GM12872 (cell line): ENCODE results near the gene HECW1.

Source experiments
- TF ChIP-seq, protein P1 (sequence below): IDR thresholded peaks from 3 replicates; pipeline ENCODE4 v1.5.1; 2011; ENCODE audit warnings: low read depth, mild to moderate bottlenecking, low read length, moderate library complexity; ENCODE audit not compliant: insufficient read depth

HECW1 gene

DNA sequence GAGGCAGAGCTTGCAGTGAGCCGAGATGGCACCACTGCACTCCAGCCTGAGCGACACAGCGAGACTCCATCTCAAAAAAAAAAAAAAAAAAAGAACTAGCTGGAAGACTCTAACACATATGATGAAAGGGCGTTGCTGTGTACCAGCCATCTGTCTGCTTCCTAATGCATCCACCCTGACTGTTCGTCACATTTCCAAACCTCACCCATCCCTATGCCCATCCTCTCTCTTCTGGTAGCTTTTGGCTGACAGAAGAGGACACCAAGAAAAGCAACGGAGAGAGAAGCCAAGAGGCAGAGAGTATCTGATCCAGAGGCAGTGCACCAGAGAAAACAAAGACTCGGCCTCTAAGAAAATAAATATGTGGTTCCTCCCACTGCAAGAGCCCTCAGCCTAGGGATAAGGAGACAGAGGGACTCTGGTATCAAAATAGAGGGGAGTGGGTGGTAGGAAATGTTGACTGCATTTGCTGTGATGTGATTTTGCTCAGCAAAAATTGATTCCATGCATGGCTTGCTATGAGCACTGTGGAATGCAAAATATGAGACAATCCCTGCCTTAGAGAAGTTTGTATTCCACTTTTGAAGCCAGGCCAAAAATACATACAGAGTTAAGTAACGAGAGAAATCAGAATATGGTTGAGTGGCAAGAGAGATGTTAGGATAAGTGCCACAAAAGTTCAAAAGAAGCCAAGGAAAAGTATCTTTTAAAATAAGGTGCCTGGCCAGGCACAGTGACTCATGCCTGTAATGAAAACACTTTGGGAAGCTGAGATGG is 369.6 kb downstream of the HECW1 start:
- TF ChIP-seq, protein P1, sequence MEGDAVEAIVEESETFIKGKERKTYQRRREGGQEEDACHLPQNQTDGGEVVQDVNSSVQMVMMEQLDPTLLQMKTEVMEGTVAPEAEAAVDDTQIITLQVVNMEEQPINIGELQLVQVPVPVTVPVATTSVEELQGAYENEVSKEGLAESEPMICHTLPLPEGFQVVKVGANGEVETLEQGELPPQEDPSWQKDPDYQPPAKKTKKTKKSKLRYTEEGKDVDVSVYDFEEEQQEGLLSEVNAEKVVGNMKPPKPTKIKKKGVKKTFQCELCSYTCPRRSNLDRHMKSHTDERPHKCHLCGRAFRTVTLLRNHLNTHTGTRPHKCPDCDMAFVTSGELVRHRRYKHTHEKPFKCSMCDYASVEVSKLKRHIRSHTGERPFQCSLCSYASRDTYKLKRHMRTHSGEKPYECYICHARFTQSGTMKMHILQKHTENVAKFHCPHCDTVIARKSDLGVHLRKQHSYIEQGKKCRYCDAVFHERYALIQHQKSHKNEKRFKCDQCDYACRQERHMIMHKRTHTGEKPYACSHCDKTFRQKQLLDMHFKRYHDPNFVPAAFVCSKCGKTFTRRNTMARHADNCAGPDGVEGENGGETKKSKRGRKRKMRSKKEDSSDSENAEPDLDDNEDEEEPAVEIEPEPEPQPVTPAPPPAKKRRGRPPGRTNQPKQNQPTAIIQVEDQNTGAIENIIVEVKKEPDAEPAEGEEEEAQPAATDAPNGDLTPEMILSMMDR, result no peak

DNA sequence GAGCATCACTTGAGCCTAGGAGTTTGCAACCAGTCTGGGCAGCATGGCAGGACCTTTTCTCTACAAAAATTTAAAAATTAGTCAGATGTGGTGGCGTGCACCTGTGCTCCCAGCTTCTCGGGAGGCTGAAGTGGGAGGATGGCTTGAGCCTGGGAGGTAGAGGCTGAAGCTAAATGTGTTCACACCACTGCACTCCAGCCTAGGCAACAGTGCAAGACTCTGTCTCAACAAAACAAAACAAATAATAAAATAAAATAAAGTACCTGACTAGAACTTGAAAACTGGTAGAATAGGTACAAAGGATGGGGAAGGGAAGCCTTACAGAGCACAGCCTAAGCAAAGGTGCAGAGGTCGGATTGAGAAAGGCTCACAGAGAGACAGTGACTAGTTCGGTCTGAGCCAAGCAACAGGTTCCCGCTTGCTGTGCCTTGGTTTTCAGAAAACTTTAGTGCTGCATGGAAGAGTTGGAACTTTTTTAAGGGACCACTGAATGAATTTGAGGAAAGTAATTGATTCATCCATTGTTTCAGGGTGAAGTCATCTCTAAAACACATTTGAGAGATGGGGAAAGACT is 370.3 kb downstream of the HECW1 start:
- TF ChIP-seq, protein P1, result no peak

DNA sequence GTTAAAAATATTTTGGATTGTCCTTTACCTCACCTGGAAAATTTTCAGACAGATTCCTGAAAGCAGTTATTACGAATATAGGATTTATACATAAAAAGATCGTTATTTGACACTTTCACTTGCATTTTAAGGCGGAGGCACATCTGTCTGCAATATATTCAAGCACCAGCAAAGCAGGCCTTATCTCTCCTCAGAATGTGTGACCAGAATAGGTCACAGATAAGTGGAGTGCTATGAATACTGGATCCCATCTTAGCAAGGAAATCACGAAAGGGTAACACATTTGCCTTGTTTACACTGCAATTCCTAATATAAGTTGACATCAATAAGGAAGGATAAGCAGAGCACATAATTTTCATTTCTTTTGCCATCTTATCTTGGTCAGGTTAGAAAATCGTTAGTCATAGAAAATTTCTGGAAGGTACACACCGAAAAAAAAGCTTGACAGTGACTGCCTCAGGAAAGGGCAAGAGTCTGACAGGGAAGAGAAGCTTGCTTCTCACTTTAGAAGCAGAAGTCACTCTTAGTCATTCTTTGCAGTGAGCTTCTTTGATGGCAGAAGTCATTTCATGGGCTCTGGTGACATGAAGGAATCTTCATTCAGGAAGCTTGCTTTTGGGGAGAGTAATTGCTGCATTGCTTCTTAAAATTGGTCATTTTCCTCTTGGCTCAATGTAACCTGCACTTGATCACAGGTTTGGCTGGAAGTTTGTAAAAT is 372.4 kb downstream of the HECW1 start:
- TF ChIP-seq, protein P1, result no peak

DNA sequence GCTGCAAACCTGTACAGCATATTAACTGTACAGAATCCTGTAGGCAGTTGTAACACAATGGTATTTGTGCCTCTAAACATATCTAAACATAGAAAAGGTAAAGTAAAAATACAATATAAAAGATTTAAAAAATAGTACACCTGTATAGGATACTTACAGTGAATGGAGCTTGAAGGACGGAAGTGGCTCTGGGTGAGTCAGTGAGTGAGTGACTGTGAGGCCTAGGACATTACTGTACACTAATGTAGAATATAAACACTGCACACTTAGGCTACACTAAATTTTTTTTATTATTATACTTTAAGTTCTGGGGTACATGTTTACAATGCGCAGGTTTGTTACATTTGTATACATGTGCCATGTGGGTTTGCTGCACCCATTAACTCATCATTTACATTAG is 373.1 kb downstream of the HECW1 start:
- TF ChIP-seq, protein P1, result no peak

DNA sequence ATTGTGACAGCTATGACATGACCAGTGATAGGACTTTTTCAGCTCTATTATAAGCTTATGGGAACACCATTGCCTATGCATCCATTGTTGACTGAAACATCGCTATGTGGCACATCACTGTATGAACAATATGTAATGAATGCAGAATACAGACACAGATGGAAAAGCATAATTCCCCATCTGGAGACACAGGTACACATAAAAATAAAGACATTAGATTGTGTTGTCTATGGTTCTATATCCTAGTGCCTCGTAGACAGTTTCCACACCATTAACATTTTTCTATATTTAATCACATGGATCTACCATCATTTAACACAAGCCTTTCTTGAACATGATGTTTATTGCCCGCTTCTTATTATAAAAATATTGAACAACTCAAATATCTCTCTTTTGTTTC is 374.2 kb downstream of the HECW1 start:
- TF ChIP-seq, protein P1, result no peak

DNA sequence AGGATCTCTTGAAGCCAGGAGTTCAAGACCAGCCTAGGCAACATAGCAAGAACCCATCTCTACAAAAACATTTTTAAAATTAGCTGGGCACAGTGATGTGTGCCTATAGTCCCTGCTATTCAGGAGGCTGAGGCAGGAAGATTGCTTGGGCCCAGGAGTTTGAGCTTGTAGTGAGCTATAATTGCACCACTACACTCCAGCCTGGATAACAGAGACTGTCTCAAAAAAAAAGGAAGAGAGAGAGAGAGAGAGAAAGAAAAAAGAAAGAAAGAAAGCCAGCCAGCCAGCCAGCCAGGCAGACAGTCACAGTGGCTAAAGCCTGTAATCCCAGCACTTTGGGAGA is 375.3 kb downstream of the HECW1 start:
- TF ChIP-seq, protein P1, result no peak

DNA sequence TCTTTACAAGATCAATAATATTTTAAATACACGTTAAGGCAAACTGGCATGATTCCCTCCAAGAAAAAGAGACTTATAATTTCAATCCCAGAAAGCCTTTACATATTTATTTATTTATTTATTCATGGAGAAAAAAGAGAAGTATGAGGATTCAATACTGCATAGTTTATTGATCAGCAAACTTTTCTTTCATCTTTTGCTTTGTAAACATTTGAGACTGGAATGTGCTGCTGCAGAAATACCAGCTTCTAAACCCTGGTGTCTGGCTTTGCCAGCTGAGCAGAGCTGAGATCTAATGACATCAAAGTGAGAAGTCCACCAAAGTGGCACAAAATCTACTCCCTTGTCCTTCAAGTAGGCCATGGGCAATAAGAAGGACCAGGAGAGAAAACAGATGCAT is 376.8 kb downstream of the HECW1 start:
- TF ChIP-seq, protein P1, result no peak
